Stimulated activated CD8-positive, alpha-beta memory T cell treated with anti-CD3 and anti-CD28 coated beads, Interleukin-7, amount 100 ng/mL, for 48 hours (primary cell): ENCODE measurements around the gene SPHK1.

Experiments used
- DNase-seq, 2 donors: peaks; one replicate each; pipeline ENCODE4 v3.0.0-alpha.2; 2020; ENCODE audit warnings: low read depth in 1 of 2; ENCODE audit errors: extremely low read depth in 1 of 2

The SPHK1 gene

DNA sequence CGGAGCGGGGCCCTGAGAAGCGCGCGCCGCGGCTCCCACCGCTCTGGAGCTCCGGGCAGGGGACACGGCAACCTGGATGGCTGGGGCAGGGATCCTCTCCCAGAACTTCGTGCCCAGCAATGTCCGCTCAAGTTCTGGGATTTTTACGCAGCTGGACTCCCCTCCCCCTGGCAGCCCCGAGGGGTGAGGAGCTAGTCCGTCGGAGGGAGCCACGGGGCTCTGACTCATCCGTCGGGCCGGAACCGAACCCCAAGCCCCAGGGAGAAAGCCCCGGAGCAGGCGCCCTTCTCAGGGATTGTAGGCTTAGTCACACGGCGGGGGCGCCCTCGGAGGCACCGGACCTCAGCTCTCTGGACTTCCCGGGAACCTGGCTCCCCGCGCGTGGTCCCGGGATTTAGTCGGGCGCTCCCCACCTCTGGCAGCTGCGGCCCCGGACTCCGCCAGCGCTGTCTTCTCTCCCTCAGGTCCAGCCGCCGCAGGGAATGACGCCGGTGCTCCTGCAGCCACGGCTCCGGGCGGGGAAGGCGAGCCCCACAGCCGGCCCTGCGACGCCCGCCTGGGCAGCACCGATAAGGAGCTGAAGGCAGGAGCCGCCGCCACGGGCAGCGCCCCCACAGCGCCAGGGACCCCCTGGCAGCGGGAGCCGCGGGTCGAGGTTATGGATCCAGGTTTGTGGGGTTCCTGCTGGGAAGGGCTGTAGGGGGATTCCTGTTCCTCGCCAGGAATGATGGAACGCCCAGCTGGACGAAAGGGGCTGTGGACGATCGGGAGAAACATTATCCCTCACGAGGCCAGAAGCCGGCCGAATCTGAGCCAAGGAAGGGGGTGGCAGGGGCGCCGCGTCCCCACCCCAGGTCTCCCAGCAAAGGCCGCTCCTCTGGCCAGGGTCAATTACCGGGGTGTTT, 830 bp downstream of the SPHK1 start:
- peak; percentile 9 to 18 for DNase-seq

DNA sequence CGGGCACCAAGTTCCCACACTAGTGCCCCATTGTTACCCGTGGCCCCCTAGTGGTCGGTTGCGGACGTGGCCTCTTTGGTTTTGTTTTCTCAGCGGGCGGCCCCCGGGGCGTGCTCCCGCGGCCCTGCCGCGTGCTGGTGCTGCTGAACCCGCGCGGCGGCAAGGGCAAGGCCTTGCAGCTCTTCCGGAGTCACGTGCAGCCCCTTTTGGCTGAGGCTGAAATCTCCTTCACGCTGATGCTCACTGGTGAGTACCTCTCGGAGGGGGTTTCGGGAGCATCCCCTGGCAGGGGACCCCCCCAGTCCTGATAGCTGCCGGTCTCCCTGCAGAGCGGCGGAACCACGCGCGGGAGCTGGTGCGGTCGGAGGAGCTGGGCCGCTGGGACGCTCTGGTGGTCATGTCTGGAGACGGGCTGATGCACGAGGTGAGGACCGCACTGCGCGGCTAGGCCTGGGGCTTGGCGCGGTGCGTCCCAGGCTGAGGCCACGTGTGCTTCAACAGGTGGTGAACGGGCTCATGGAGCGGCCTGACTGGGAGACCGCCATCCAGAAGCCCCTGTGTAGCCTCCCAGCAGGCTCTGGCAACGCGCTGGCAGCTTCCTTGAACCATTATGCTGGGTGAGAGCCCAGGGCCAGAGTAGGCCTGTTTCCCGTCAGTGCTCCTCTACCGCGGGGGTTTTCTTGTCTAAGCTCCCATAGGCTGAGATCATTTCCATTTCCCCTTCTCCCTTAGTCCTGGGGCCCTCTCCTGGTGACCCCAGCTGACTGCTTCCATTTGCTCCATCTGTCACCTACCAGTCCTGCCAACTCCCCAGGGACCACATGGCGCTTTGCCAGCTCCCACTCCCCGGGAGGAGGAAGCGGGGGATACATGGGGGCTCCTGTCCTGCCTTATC, 1.7 kb downstream of the SPHK1 start:
- DNase-seq, result peak; percentile 65 to 78

DNA sequence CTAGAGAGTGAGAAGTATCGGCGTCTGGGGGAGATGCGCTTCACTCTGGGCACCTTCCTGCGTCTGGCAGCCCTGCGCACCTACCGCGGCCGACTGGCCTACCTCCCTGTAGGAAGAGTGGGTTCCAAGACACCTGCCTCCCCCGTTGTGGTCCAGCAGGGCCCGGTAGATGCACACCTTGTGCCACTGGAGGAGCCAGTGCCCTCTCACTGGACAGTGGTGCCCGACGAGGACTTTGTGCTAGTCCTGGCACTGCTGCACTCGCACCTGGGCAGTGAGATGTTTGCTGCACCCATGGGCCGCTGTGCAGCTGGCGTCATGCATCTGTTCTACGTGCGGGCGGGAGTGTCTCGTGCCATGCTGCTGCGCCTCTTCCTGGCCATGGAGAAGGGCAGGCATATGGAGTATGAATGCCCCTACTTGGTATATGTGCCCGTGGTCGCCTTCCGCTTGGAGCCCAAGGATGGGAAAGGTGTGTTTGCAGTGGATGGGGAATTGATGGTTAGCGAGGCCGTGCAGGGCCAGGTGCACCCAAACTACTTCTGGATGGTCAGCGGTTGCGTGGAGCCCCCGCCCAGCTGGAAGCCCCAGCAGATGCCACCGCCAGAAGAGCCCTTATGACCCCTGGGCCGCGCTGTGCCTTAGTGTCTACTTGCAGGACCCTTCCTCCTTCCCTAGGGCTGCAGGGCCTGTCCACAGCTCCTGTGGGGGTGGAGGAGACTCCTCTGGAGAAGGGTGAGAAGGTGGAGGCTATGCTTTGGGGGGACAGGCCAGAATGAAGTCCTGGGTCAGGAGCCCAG, 2.8 kb downstream of the SPHK1 start:
- no peak for DNase-seq

DNA sequence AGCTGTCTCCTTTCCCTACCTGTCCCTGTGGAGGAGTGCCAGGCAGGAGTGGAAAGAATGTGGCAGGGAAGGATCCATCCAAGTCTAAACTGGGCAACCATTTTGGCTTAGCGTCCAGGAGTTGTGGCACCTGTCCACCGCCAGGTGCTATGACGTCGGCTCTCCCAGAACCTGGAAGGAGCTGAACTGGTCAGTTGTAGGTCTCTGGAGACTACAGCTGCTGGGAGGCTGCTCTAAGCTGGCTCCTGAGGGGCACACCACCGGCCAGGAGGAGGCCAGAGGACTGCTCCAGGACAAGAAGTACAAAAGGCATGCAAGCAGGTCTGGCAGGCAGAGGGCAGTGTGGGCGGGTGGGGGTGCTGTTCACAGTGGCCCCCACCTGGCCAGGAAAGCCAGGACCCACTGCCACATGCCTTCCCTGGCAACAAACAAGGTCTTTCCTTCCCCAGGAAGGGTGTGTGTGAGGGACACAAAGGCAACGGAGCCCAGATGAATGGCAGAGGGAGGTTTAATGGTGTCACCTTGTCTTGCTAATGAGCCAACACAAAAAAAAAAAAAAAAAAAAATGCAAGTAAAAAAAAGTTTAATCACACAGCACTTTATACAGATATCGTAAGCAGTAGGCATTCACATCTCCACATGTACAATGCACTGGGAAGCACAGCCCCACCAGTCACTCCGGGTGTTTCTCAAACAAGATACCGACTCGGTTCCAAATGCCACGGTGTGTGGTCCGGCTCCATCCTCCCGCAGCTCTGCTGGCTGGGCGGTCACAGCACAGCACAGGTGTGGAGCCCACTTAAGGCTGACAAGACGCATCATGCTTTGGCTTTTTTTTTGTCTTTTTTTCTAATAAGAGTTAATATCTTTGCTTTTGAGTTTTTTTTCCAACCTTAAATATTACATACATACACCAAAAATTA, 4.8 kb downstream of the SPHK1 start:
- no peak for DNase-seq

DNA sequence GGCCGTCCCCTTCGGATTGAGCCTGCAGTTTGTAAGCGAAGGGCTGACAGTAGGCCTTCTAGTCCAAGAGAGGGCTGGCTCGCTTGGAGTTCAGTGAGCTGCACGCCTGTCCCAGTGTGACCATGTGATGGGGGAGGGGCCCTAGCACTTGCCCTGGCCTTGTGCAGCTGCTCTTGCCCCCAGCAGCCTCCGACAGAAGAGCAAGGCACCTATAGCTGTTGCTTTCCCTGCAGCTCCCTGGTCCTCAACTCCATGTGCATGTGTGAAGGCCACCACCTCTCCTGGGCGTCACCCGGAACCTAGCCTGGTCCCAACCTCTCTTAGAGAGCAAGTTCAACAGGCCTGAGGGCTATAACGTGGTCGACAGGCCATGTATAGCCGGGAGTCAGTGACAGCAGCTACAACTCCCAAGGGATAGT, 5.6 kb downstream of the SPHK1 start:
- no peak for DNase-seq

DNA sequence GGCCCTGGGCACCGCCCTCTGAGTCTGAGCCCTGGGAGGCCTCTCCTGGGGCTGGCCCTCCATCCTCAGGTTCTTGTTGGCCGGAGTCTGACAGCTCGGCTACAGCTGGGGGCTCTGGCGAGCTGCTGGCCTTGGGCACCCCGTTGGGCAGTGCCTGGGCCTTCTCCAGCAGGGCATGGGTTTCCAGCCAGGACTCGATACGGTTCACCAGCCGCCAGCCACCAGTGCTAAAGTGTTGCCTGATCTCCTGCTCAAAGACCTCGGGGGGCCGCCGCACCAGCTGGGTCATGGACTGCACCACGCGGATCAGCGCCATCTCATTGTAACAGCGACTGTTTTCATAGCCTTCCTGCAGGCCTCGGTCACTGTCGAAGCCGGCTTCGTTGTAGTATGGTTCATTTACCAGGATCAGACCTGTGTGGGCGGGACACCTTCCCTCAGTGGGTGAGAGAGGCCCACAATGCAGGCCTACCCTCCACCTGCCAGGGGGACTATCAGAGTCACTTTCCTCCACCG, 6.8 kb downstream of the SPHK1 start:
- DNase-seq, result no peak

DNA sequence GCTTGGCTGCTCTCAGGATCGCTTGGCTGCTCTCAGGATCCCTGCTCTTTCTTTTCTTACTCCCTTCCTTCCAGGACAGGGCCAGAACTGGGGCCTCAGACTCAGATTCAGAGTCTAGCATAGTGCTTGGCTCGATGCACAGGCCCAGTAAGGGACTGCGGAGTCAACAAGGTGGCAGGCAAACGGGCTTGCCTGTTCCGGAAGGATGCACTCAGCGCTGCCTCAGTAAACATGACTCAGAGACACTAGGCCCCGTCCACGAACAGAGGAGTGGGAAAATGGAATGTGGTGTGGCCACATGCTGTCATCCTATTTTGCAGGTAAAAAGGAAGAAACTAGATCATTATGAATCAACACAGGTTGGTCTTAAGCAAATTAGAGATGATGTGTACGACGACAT, 9.8 kb downstream of the SPHK1 start:
- no peak for DNase-seq

DNA sequence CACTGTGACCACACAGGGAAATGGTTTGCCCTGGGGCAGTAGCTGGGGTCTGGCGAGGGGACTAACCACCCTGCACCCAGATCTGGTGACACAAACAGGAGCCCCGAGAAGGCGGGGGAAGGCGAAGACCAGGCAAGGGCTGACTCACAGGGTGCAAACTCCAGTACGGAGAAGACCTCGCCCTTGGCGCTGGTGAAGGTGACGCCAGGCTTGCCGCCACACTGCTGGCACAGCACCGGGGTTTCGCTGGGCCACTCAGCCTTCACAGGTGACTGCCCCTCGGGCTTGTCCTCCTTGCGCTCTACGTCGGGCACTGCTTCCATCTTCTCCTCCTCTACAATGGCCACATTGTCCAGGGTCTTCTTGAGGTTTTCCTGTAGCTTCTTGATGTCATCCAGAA, 11.6 kb downstream of the SPHK1 start:
- no peak for DNase-seq

DNA sequence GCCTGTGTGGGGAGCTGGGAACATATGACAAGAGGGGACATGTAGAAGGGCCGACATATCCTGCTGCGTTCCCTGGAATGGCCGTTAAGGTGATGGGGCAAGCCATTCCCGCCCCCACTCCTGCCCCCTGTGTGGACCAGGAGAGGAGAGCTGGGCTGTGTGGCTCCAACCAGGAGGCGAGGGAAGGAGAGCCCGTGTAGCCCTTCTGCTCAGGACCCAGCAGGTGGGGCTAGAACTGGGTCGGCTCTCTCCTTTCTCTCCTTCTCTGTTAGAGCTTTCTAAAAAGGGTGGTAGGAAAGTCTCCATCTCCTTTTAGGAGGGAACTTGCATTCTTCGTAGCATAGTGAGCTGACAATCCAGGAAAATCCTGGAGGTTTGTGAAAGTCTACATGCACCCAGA, 12.8 kb downstream of the SPHK1 start:
- DNase-seq, result no peak

DNA sequence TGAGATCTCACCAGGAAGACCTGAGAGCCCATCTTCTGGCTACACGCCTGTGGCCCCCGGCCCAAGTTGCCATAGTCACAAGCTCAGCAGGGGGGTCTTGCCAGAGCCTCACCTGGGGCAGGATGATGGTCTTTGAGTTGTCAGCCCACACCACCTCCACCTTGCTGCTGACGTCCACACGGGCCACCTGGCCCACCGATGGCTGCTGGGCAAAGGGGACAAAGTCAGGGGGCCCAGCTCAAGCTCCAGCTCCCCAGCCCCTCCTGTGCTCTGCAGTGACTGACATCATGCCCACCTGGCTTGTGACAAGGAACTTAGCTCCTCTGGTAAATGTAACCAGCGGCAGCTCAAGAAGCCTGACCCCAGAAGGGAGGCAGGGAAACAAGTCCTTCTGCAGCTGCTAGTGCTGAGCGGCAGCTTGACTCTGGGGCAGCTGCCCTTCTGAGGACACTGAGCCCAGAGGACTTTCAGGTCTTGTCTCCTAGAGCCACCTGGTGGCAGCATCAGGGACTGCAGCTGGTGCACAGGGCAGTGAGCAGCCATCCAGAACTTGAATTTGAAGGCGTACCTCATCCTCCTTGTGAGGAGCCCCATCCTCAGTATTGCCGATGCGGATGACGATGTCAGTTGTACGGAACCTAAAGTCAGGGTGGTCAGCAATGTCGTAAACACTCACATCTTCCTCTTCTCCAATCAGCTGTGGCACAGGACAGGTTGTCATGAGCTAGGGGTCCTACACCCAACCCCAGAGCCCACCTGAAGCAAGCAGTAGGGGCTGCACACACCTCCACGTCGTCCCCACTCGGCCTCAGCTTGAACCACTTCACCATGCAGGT, 13.5 kb downstream of the SPHK1 start:
- peak; percentile 52 to 75 for DNase-seq

DNA sequence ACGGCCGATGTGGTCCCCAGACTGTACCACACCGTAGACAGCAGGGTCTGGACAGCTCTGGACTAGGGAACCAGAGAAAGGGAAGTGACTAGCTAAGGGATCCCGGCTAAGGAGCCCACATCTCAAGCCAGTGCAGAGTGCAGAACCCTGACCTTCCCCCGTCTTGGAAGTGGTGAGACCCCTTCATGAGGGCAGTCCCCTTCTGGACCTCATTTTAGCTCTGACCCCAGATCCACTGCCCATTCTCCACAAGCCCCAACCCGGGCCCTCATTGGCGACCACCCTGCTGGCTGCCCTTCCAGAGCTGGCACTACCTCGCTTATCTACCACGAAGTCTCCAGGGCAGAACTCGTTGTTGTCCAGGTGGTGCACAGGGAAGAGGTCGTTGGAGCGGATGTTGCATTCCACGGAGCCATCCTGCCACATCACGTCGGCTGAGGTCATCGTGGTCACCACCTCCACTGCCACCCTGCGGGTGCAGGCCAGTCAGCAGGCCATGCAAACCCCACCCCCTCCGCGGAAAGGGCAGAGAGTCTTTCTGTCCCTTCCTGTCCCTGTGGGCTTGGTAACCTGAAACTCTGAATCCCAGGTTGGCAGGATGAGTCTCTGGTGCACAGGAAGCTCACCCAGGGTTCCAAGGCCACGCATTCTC, 14.2 kb downstream of the SPHK1 start:
- DNase-seq, result no peak

DNA sequence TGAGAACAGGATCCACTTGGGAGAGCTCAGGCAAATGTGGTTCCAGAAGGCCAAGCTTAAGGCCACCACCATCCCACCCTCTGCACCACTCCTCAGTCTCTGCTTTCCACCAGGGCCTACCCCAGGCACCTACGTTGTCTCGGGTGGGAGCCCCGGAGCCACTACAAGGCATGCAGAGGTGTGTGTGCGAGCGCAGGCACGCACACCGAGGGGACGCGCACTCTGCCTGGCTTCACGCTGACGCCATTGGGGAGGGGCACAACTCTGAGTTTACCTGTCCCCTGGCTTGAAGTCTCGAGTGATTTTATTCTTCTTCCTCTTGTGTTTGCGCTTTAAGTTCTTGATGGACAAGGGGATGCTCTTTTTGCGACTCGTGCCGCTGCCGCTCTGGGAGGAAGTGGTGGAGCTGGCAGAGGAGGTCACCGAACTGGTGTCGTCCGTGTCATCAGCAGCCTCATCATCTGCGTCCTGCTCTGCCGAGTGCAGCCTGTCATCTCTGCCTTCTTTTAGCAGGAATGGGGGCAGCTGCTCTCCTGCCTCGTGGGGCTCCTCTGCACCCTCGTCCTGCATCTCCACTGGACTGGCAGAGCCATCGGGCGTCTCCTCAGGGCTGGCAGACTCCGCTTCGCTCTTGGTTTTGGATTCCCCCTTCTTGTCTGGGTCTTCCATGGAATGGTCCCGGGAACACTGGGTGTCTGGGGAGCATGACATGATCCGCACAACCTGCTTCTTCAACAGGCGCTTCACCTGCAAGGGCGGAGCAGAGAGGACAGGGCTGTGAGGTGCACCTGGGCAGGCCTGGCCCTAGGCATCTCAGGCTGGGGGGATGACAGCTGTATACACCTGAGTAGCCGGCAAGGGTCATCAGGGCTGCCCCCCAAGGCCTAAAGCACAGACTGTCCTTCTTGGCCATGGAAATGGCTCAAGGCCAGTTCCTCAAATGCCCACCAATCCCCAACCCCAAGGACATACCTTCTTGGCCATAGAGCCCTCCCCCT, 15.1 kb downstream of the SPHK1 start:
- no peak for DNase-seq

DNA sequence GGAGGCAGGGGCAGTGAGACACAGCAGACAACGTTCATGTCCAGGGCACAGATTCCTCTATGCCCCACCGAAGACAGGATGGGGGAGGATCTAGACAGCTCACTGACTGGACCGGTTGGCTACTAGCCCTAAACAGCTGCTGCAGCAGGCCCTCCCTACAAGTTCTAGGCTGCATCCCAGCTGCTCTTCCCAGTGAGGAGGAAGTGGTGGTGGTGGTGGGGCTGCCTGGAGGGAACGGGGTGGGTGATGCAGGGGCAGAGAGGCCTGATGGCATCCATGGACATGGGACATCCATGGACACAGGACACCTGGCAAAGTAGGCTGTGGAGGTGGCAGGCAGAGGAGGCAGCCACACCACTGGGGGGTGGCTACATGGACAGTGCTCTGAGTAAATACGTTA, 18.3 kb downstream of the SPHK1 start:
- no peak for DNase-seq

DNA sequence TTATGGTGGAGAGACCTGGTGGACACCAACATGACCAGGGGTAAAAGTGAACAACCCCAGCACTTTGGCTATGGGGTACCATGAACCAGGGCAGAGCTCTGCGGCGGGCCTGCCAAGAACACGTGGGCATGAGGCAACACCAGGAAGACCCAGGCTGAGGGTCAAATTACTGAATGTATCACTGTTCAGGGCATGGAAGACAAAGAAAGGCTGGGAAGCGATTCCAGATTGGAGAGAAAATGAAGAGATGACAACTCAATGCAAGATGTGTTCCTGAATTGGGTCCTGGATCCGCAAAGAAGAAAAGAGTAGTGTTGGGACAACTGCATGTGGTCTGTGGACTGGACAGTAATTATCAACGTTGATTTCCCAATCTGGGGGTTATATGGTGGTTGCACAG, 19.8 kb downstream of the SPHK1 start:
- no peak for DNase-seq

DNA sequence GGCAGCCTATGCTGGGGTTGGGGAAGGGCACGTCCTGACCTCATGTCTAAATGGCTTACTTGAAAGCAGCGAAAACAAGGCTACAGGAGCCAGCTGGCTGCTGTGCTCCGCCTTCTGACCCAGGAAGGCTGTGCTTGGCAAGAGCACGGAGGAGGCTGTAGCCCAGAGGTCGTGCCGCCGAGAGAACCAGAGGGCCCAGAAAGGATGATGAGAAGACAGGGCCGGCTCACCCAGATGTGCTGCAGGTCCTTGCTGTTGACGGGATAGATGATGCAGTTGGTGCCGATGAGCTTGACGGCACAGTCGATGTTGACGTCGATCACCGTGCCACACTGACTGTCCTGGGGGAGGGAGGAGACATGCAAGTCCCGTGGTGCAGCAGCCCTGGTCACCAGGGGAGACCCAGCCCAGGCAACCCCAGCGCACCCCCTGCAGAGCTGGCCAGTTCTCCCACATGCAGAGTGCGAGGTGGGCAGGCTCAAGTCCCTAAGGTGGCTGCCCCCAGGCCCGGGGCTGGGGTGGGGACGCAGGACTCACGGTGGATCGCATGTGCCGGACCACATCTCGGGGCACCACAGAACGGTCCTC, 20.7 kb downstream of the SPHK1 start:
- DNase-seq, result no peak

DNA sequence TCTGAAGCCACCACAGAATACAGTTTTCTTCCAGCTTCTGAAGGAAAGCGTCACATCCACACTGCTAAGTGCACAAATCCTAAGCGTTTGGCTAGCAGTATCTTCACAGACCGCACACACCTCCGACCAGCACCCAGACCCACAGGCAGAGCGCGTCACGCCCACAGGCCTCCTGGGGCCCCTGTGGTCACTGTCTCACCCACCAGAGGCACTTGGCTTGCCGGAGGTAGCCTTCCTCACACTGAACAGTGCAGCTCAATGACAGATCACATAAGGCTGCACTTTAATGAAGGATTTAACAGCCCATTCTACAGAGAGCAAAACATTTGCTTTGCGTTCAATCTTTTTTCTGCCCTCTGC, 21.2 kb downstream of the SPHK1 start:
- no peak for DNase-seq
